ENCODE measurements around the gene GRIK4. TPM values are rescaled to one million over a fixed set of nuclear protein-coding genes. Genes with fewer than 3 reads are reported as not detected.
A peak's percentile ranks its signal among the peaks of the same experiment; 100 is the strongest.

GRIK4 gene
- total and polyA plus RNA-seq, 4 donors, result 0.05 to 0.25 (median 0.06) TPM; not detected in 1

- no peaks in the 10 kb centered on the region for H3K36me3 ChIP-seq (ENCODE audit: control insufficient read depth in 4 of 4, insufficient read depth in 3 of 4, low read depth in 1 of 4, low read length in 3 of 4)
- no peak for DNase-seq (ENCODE audit: low spot score)
- TF ChIP-seq NR2F2 (IDR thresholded peaks at IDR 0.05), result no peak
- no peak for TF ChIP-seq MAX (IDR thresholded peaks at IDR 0.05)
- no peak for TF ChIP-seq FOXA1 (IDR thresholded peaks at IDR 0.05)
- TF ChIP-seq EGR1 (IDR thresholded peaks at IDR 0.05; ENCODE audit: low read depth in 2 of 2), result no peak
- TF ChIP-seq SP1 (IDR thresholded peaks at IDR 0.05), result no peak
- TF ChIP-seq JUND (IDR thresholded peaks at IDR 0.05), result no peak
- no peak for TF ChIP-seq GABPA (IDR thresholded peaks at IDR 0.05 in 1 of 2, conservative IDR thresholded peaks at IDR 0.05 in 1 of 2)
- TF ChIP-seq FOXA2 (IDR thresholded peaks at IDR 0.05), result no peak
- TF ChIP-seq RXRA (IDR thresholded peaks at IDR 0.05), result no peak
- TF ChIP-seq RAD21 (IDR thresholded peaks at IDR 0.05), result no peak
- no peak for TF ChIP-seq HNF4G (IDR thresholded peaks at IDR 0.05)
- no peak for TF ChIP-seq ATF3 (IDR thresholded peaks at IDR 0.05)
- TF ChIP-seq TAF1 (conservative IDR thresholded peaks at IDR 0.05), result no peak
- no peak for TF ChIP-seq ZBTB33 (IDR thresholded peaks at IDR 0.05)
- TF ChIP-seq CTCF (IDR thresholded peaks at IDR 0.05; ENCODE audit: low read depth, low read length, missing input control), result no peak
- H3K4me3 ChIP-seq (ENCODE audit: low read depth in 1 of 3, low read length in 3 of 3), result no peak overlapping the region
- no peak overlapping the region for H3K9ac ChIP-seq (ENCODE audit: low read depth in 1 of 2, low read length in 2 of 2)
- no peaks in the 10 kb centered on the region for H3K9me3 ChIP-seq (ENCODE audit: control insufficient read depth in 4 of 4, low read length in 3 of 4)
- peak overlapping the region; percentile 62 to 68 for H3K27ac ChIP-seq (ENCODE audit: low read depth in 1 of 2, low read length in 2 of 2)
- H3K4me1 ChIP-seq (ENCODE audit: control insufficient read depth in 4 of 4, insufficient read depth in 4 of 4, low read length in 3 of 4), result peaks cover 7 to 66% (median 39%) of the 10 kb centered on the region in 4 donors
- WGBS, result 61% methylated on average over 3 of the region's 3 CpGs
- no peaks in the 10 kb centered on the region for H3K27me3 ChIP-seq (ENCODE audit: control insufficient read depth in 4 of 4, insufficient read depth in 4 of 4, low read length in 3 of 4)
Measured at GRCh38 chr11:121035780-121036179, 524.2 kb downstream of the GRIK4 start.

GRCh38 chr11:121037016-121037415 lies 525.5 kb downstream of the GRIK4 start:
- Histone ChIP-seq H3K36me3 (ENCODE audit: control insufficient read depth in 4 of 4, insufficient read depth in 3 of 4, low read depth in 1 of 4, low read length in 3 of 4) (no peaks in the 10 kb centered on the region), H3K9ac (ENCODE audit: low read depth in 1 of 2, low read length in 2 of 2) (no peak overlapping the region), H3K27ac (ENCODE audit: low read depth in 1 of 2, low read length in 2 of 2) (no peak overlapping the region), H3K4me3 (ENCODE audit: low read depth in 1 of 3, low read length in 3 of 3) (no peak overlapping the region), H3K9me3 (ENCODE audit: control insufficient read depth in 4 of 4, low read length in 3 of 4) (no peaks in the 10 kb centered on the region), H3K27me3 (ENCODE audit: control insufficient read depth in 4 of 4, insufficient read depth in 4 of 4, low read length in 3 of 4) (no peaks in the 10 kb centered on the region), H3K4me1 (ENCODE audit: control insufficient read depth in 4 of 4, insufficient read depth in 4 of 4, low read length in 3 of 4) (peaks cover 9 to 69% (median 41%) of the 10 kb centered on the region in 4 donors)
- DNase-seq (ENCODE audit: low spot score), result no peak
- 63% methylated on average over 1 of the region's 1 CpG for WGBS
- no peak for TF ChIP-seq YY1 (IDR thresholded peaks at IDR 0.05)
- no peak for TF ChIP-seq CTCF (IDR thresholded peaks at IDR 0.05; ENCODE audit: low read depth, low read length, missing input control)
- TF ChIP-seq FOXA2 (IDR thresholded peaks at IDR 0.05), result no peak
- no peak for TF ChIP-seq RXRA (IDR thresholded peaks at IDR 0.05)
- no peak for TF ChIP-seq NR2F2 (IDR thresholded peaks at IDR 0.05)
- no peak for TF ChIP-seq HNF4G (IDR thresholded peaks at IDR 0.05)

Other genes with a start within 250 kb of the GRIK4 start
- 1 to 10 TPM in 1 of 2 donors, under 1 TPM in 1; 0.50 to 1.2 TPM for gene TLCD5, start 186.4 kb upstream of the GRIK4 start, total RNA-seq
- gene TLCD5, start 186.4 kb upstream of the GRIK4 start, polyA plus RNA-seq, result under 1 TPM; 0.31 to 0.86 TPM
- 100 to 1,000 TPM in 1 of 2 donors, 10 to 100 TPM in 1; 78.6 to 169 TPM for gene ARHGEF12, start 175.3 kb upstream of the GRIK4 start, total RNA-seq
- gene ARHGEF12, start 175.3 kb upstream of the GRIK4 start, polyA plus RNA-seq, result 10 to 100 TPM; 28.0 to 29.2 TPM

Measured in liver (tissue), 9 donors.